Prostate gland (tissue), 2 donors: ENCODE measurements around the gene TPSG1.

Experiments used
- POLR2A ChIP-seq: fragments of 450-650 bp; IDR thresholded peaks from one replicate; pipeline ENCODE4 v1.6.1; 2016; ENCODE audit warnings: antibody characterized with exemption, mild to moderate bottlenecking
- POLR2AphosphoS5 ChIP-seq: sonication (generic); formaldehyde crosslinking; IDR thresholded peaks from one replicate; pipeline ENCODE4 v1.6.1; 2017; ENCODE audit warnings: antibody characterized with exemption
- TF ChIP-seq, protein P1 (sequence below), 4 experiments: fragments of 200-600 bp in 2 of 4; fragments of 450-650 bp in 2 of 4; sonication (generic) in 2 of 4; IDR thresholded peaks; 1 replicate in 3 of 4; 2 replicates in 1 of 4; pipeline ENCODE4 v1.5.1; 2016 to 2019; ENCODE audit warnings: antibody characterized with exemption in 4 of 4, mild to moderate bottlenecking in 2 of 4, moderate library complexity in 2 of 4

DNA sequence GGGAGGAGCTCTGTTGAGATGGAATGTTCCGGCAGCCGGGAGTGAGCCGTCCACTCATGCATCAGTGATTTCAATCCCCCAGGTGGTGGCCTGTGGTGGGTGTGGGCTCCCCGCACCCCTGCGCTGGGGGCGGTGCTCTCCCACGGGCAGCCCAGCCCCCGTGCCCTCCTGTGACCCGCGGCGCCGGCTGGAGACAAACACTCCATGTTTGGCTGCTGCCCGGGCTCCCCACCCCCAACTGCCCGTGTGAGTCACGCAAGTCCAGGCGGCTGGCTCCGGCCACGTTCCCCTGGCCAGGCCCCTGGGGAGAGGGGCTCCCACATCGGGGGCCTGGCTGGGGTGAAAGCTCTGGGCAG, 42.8 kb downstream of the TPSG1 start:
- TF ChIP-seq, protein P1, sequence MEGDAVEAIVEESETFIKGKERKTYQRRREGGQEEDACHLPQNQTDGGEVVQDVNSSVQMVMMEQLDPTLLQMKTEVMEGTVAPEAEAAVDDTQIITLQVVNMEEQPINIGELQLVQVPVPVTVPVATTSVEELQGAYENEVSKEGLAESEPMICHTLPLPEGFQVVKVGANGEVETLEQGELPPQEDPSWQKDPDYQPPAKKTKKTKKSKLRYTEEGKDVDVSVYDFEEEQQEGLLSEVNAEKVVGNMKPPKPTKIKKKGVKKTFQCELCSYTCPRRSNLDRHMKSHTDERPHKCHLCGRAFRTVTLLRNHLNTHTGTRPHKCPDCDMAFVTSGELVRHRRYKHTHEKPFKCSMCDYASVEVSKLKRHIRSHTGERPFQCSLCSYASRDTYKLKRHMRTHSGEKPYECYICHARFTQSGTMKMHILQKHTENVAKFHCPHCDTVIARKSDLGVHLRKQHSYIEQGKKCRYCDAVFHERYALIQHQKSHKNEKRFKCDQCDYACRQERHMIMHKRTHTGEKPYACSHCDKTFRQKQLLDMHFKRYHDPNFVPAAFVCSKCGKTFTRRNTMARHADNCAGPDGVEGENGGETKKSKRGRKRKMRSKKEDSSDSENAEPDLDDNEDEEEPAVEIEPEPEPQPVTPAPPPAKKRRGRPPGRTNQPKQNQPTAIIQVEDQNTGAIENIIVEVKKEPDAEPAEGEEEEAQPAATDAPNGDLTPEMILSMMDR (IDR thresholded peaks at IDR 0.05) = no peak
- no peak for TF ChIP-seq POLR2A
- TF ChIP-seq POLR2AphosphoS5 = peak; percentile 51
